HG02938 (cell line): Measurements from ENCODE around the gene ALK.

Source experiments
- ATAC-seq: cut with Tn5 transposase; IDR thresholded peaks from one replicate; pipeline ENCODE4 v1.9.1; 2021; ENCODE audit warnings: mild to moderate bottlenecking, moderate library complexity; ENCODE audit not compliant: unreplicated experiment

The ALK gene

GRCh38 chr2:29463181-29463900 is 458.0 kb downstream of the ALK start:
- ATAC-seq: no peak

GRCh38 chr2:29462293-29462692 is 459.1 kb downstream of the ALK start:
- no peak for ATAC-seq

GRCh38 chr2:29460190-29460589 is 461.2 kb downstream of the ALK start:
- no peak for ATAC-seq

- no peak for ATAC-seq
Measured at GRCh38 chr2:29459445-29460179, 461.8 kb downstream of the ALK start.

- no peak for ATAC-seq
Measured at GRCh38 chr2:29456429-29456828, 465.0 kb downstream of the ALK start.

GRCh38 chr2:29455200-29455860 is 466.1 kb downstream of the ALK start:
- no peak for ATAC-seq

- no peak for ATAC-seq
Measured at GRCh38 chr2:29452036-29452435, 469.4 kb downstream of the ALK start.

GRCh38 chr2:29450596-29451222 is 470.7 kb downstream of the ALK start:
- ATAC-seq: no peak

- no peak for ATAC-seq
Measured at GRCh38 chr2:29449499-29449898, 471.9 kb downstream of the ALK start.

- ATAC-seq: no peak
Measured at GRCh38 chr2:29448096-29448688, 473.2 kb downstream of the ALK start.

- no peak for ATAC-seq
Measured at GRCh38 chr2:29447513-29447912, 473.9 kb downstream of the ALK start.

GRCh38 chr2:29446847-29447246 is 474.5 kb downstream of the ALK start:
- no peak for ATAC-seq

- ATAC-seq: no peak
Measured at GRCh38 chr2:29444150-29444549, 477.2 kb downstream of the ALK start.

GRCh38 chr2:29443627-29444026 is 477.8 kb downstream of the ALK start:
- no peak for ATAC-seq

- no peak for ATAC-seq
Measured at GRCh38 chr2:29443151-29443550, 478.2 kb downstream of the ALK start.

- no peak for ATAC-seq
Measured at GRCh38 chr2:29440921-29441623, 480.3 kb downstream of the ALK start.

- no peak for ATAC-seq
Measured at GRCh38 chr2:29433920-29434319, 487.5 kb downstream of the ALK start.

GRCh38 chr2:29433128-29433527 is 488.3 kb downstream of the ALK start:
- ATAC-seq: no peak

- ATAC-seq: no peak
Measured at GRCh38 chr2:29431485-29431884, 489.9 kb downstream of the ALK start.

GRCh38 chr2:29430382-29431112 is 490.8 kb downstream of the ALK start:
- ATAC-seq: no peak
